NCI-H146 (cell line): ENCODE data around the gene NRXN3.

ENCODE experiments used
- DNase-seq: peaks from one replicate; lab custom pipeline; 2025; lab: John Stamatoyannopoulos, UW

NRXN3 gene

GRCh38 chr14:79418649-79419415, 1248.7 kb downstream of the NRXN3 start:
- no peak for DNase-seq

- no peak for DNase-seq
These were observed 1249.6 kb downstream of the NRXN3 start for GRCh38 chr14:79419571-79420327.

GRCh38 chr14:79420725-79421124, 1250.6 kb downstream of the NRXN3 start:
- no peak for DNase-seq

- no peak for DNase-seq
These were observed 1251.6 kb downstream of the NRXN3 start for GRCh38 chr14:79421811-79422210.

GRCh38 chr14:79424462-79424861, 1254.3 kb downstream of the NRXN3 start:
- no peak for DNase-seq

GRCh38 chr14:79426103-79426755, 1256.1 kb downstream of the NRXN3 start:
- DNase-seq: no peak

GRCh38 chr14:79432640-79433039, 1262.5 kb downstream of the NRXN3 start:
- DNase-seq: no peak

GRCh38 chr14:79436335-79436734, 1266.2 kb downstream of the NRXN3 start:
- no peak for DNase-seq

- DNase-seq: no peak
These were observed 1267.8 kb downstream of the NRXN3 start for GRCh38 chr14:79437951-79438350.

GRCh38 chr14:79438696-79439342, 1268.6 kb downstream of the NRXN3 start:
- DNase-seq: no peak

- DNase-seq: no peak
These were observed 1272.6 kb downstream of the NRXN3 start for GRCh38 chr14:79442786-79443185.

- DNase-seq: no peak
These were observed 1273.4 kb downstream of the NRXN3 start for GRCh38 chr14:79443602-79444001.

GRCh38 chr14:79448960-79449359, 1278.8 kb downstream of the NRXN3 start:
- DNase-seq: no peak

- no peak for DNase-seq
These were observed 1281.4 kb downstream of the NRXN3 start for GRCh38 chr14:79451601-79452000.

- DNase-seq: no peak
These were observed 1283.1 kb downstream of the NRXN3 start for GRCh38 chr14:79453276-79453675.

- DNase-seq: no peak
These were observed 1294.3 kb downstream of the NRXN3 start for GRCh38 chr14:79464468-79464867.

GRCh38 chr14:79465651-79466050, 1295.5 kb downstream of the NRXN3 start:
- no peak for DNase-seq

GRCh38 chr14:79466938-79467527, 1296.9 kb downstream of the NRXN3 start:
- DNase-seq: no peak

GRCh38 chr14:79467835-79468234, 1297.7 kb downstream of the NRXN3 start:
- DNase-seq: no peak

GRCh38 chr14:79468486-79468885, 1298.3 kb downstream of the NRXN3 start:
- no peak for DNase-seq

- DNase-seq: no peak
These were observed 1303.5 kb downstream of the NRXN3 start for GRCh38 chr14:79473651-79474050.
